Right lung (tissue), 5 donors: ENCODE measurements around the gene ATXN10. TPM values are rescaled to one million over a fixed set of nuclear protein-coding genes. Genes with fewer than 3 reads are reported as not detected.

Source experiments
- DNase-seq, 2 donors: peaks; one replicate each; pipeline ENCODE4 v3.0.0-alpha.2; 2013
- polyA plus RNA-seq, 5 donors: library from polyadenylated mRNA; unstranded; fragments of 120-200 nt; gene quantifications; one replicate each; pipeline versions ENCODE4 v1.2.1 to v1.2.3, GENCODE V29; 2013; ENCODE audit warnings: inconsistent platforms in 1 of 5, low replicate concordance in 1 of 5; ENCODE audit not compliant: insufficient read length in 5 of 5, insufficient read depth in 1 of 5

Gene ATXN10
- polyA plus RNA-seq, 5 donors = 226 to 310 (median 249) TPM

GRCh38 chr22:45888221-45889092 lies 216.8 kb downstream of the ATXN10 start:
- no peak for DNase-seq

DNA sequence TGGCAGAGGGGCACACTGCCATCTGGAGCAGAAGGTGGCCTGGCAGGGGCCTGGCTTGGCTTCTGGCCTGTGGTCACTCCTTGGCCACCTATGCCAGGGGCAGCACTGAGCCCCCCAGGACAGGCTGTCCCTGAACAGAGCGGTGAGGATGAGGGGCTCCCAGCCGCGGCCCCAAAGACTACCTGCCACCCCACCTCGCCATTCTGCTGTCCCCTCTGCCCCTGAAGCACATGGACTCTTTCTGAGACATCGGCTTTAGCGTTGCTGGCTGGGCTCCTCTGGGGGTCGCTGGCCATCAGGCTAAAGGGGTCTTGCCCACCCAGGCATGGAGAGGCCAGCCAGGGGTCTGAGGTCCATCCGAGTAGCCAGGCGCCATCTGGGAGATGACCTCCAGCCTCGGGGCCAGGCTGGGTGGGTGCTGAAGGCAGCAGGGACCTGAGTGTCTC lies 217.5 kb downstream of the ATXN10 start:
- DNase-seq = no peak

GRCh38 chr22:45889539-45890350 lies 218.1 kb downstream of the ATXN10 start:
- DNase-seq = no peak

GRCh38 chr22:45890351-45890635 lies 218.7 kb downstream of the ATXN10 start:
- no peak for DNase-seq

GRCh38 chr22:45891021-45891421 lies 219.4 kb downstream of the ATXN10 start:
- no peak for DNase-seq

GRCh38 chr22:45891471-45891995 lies 219.9 kb downstream of the ATXN10 start:
- no peak for DNase-seq

- DNase-seq = no peak
Measured at GRCh38 chr22:45891996-45892621, 220.5 kb downstream of the ATXN10 start.

- no peak for DNase-seq
Measured at GRCh38 chr22:45892681-45893461, 221.2 kb downstream of the ATXN10 start.

- no peak for DNase-seq
Measured at GRCh38 chr22:45893516-45893915, 221.9 kb downstream of the ATXN10 start.

Other genes with a start within 250 kb of the ATXN10 start
- 100 to 1,000 TPM; 219 to 312 (median 307) TPM for gene FBLN1, start 169.0 kb upstream of the ATXN10 start, polyA plus RNA-seq